ENCODE data around the gene RAVER1. TPM values are rescaled to one million over a fixed set of nuclear protein-coding genes. Genes with fewer than 3 reads are reported as not detected.

RAVER1 gene
- total RNA-seq, 1 experiment from 2014 or later = 86.9 TPM

DNA sequence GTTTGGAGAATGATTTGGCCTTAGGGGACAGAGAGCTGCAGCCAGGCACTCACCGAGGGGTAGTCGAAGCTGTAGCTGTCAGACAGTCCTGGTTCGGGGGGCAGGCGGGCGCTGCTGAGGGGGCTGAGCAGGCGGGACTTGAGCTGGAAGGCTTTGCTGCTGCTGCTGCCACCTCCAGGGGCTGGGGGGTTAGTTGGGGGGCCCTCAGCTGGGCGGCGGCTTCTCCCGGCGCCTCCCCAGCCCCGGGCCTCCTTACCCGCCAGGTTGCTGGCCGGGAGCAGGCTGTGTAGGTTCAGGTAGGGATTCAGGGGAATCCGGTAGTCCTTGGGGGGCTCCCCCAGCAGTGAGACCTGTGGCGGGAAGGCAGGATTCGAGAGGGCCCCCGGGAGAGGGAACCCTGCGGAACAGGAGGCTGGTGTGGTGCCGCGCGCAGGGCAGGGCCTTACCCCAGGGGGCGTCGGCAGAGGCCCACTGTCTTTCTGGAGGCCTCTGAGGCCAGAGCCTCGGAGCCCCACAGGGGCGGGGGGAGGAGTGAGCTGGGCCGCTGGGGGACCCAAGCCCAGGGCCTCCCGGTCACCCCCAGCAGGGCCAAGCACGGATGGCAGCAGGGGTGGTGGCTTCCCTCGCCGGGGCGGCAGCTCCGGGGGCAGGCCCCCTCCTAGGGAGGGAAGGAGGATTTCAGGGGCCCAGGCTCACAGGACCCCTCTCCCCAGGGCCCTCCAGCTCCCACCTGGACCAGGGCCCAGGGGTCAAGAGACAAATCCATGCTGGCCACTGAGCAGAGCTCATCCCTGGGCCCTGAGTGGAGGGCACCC lies 12.5 kb downstream of the RAVER1 start:
- CTCF ChIA-PET = interaction anchor here (0.8 to 1.5 kb wide), 2 partner anchors 31 to 61 kb away, joined by 3 read pairs; partner anchors contain the start of gene ICAM5
- peaks cover 21% of the 10 kb centered on the region for H3K36me3 Mint-ChIP-seq
- ATAC-seq = no peak

GRCh38 chr19:10318807-10319682 lies 14.3 kb downstream of the RAVER1 start:
- DNase-seq (ENCODE audit: low spot score) = no peak
- ChIA-PET POLR2A (no interaction called here), CTCF (interaction anchor here (0.9 to 1.4 kb wide), 2 partner anchors 60 to 70 kb away, joined by 3 to 5 read pairs; no protein-coding TSS in a partner anchor)
- Mint-ChIP-seq H3K27me3 (ENCODE audit: low read depth) (no peaks in the 10 kb centered on the region), H3K36me3 (peaks cover 16% of the 10 kb centered on the region), H3K9me3 (no peaks in the 10 kb centered on the region), H3K4me3 (no peak overlapping the region), H3K4me1 (peaks cover 13% of the 10 kb centered on the region), H3K27ac (no peak overlapping the region)
- no peak for ATAC-seq
- TF ChIP-seq, protein P1, sequence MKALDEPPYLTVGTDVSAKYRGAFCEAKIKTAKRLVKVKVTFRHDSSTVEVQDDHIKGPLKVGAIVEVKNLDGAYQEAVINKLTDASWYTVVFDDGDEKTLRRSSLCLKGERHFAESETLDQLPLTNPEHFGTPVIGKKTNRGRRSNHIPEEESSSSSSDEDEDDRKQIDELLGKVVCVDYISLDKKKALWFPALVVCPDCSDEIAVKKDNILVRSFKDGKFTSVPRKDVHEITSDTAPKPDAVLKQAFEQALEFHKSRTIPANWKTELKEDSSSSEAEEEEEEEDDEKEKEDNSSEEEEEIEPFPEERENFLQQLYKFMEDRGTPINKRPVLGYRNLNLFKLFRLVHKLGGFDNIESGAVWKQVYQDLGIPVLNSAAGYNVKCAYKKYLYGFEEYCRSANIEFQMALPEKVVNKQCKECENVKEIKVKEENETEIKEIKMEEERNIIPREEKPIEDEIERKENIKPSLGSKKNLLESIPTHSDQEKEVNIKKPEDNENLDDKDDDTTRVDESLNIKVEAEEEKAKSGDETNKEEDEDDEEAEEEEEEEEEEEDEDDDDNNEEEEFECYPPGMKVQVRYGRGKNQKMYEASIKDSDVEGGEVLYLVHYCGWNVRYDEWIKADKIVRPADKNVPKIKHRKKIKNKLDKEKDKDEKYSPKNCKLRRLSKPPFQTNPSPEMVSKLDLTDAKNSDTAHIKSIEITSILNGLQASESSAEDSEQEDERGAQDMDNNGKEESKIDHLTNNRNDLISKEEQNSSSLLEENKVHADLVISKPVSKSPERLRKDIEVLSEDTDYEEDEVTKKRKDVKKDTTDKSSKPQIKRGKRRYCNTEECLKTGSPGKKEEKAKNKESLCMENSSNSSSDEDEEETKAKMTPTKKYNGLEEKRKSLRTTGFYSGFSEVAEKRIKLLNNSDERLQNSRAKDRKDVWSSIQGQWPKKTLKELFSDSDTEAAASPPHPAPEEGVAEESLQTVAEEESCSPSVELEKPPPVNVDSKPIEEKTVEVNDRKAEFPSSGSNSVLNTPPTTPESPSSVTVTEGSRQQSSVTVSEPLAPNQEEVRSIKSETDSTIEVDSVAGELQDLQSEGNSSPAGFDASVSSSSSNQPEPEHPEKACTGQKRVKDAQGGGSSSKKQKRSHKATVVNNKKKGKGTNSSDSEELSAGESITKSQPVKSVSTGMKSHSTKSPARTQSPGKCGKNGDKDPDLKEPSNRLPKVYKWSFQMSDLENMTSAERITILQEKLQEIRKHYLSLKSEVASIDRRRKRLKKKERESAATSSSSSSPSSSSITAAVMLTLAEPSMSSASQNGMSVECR (CRISPR knock-in tag; IDR thresholded peaks at IDR 0.05; ENCODE audit: borderline replicate concordance) = no peak
- peak; percentile 58 for TF ChIP-seq ZNF121 (CRISPR knock-in tag; IDR thresholded peaks at IDR 0.05)

More for the DNA sequence above, 12.5 kb downstream of the RAVER1 start:
- no peak for DNase-seq (ENCODE audit: low spot score)
- H3K9me3 Mint-ChIP-seq = no peaks in the 10 kb centered on the region
- no peak overlapping the region for H3K4me3 Mint-ChIP-seq
- no peak overlapping the region for H3K27ac Mint-ChIP-seq
- TF ChIP-seq JAZF1 (CRISPR knock-in tag; IDR thresholded peaks at IDR 0.05) = no peak
- no peak for TF ChIP-seq ATF1 (CRISPR knock-in tag; IDR thresholded peaks at IDR 0.05)
- TF ChIP-seq TP53 (CRISPR knock-in tag; IDR thresholded peaks at IDR 0.05) = no peak
- no peak for TF ChIP-seq ZNF671 (CRISPR knock-in tag; IDR thresholded peaks at IDR 0.05)
- TF ChIP-seq, protein P2, sequence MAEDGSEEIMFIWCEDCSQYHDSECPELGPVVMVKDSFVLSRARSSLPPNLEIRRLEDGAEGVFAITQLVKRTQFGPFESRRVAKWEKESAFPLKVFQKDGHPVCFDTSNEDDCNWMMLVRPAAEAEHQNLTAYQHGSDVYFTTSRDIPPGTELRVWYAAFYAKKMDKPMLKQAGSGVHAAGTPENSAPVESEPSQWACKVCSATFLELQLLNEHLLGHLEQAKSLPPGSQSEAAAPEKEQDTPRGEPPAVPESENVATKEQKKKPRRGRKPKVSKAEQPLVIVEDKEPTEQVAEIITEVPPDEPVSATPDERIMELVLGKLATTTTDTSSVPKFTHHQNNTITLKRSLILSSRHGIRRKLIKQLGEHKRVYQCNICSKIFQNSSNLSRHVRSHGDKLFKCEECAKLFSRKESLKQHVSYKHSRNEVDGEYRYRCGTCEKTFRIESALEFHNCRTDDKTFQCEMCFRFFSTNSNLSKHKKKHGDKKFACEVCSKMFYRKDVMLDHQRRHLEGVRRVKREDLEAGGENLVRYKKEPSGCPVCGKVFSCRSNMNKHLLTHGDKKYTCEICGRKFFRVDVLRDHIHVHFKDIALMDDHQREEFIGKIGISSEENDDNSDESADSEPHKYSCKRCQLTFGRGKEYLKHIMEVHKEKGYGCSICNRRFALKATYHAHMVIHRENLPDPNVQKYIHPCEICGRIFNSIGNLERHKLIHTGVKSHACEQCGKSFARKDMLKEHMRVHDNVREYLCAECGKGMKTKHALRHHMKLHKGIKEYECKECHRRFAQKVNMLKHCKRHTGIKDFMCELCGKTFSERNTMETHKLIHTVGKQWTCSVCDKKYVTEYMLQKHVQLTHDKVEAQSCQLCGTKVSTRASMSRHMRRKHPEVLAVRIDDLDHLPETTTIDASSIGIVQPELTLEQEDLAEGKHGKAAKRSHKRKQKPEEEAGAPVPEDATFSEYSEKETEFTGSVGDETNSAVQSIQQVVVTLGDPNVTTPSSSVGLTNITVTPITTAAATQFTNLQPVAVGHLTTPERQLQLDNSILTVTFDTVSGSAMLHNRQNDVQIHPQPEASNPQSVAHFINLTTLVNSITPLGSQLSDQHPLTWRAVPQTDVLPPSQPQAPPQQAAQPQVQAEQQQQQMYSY (CRISPR knock-in tag; IDR thresholded peaks at IDR 0.05) = no peak
- no peak for TF ChIP-seq ZBTB43 (CRISPR knock-in tag; IDR thresholded peaks at IDR 0.05)
- no peaks in the 10 kb centered on the region for H3K27me3 Mint-ChIP-seq (ENCODE audit: low read depth)
- POLR2A ChIA-PET = interaction anchor here (0.5 to 1.3 kb wide), 3 partner anchors 12 to 411 kb away, joined by 3 read pairs; partner anchors contain the start of gene RAVER1
- H3K4me1 Mint-ChIP-seq = peaks cover 6% of the 10 kb centered on the region

Measured in WTC11 (cell line).